Adrenal gland (tissue), 5 donors: Measurements from ENCODE around the gene MAML3.

Source experiments
- POLR2A ChIP-seq, 2 donors: fragments of 450-650 bp; IDR thresholded peaks; one replicate each; pipeline ENCODE4 v1.6.1; 2017; ENCODE audit warnings: antibody characterized with exemption in 2 of 2, mild to moderate bottlenecking in 2 of 2, moderate library complexity in 1 of 2
- TF ChIP-seq, protein P1 (sequence below), 6 experiments: fragments of 450-650 bp in 4 of 6; fragments of 200-600 bp in 2 of 6; sonication (generic) in 1 of 6; IDR thresholded peaks; 1 replicate in 5 of 6; 2 replicates in 1 of 6; pipeline versions ENCODE4 v1.5.1 to v1.8.0; 2016 to 2021; ENCODE audit warnings: antibody characterized with exemption in 6 of 6, mild to moderate bottlenecking in 2 of 6, moderate library complexity in 1 of 6
- donor health status: DM: no; HTN: no; CAD: no.

DNA sequence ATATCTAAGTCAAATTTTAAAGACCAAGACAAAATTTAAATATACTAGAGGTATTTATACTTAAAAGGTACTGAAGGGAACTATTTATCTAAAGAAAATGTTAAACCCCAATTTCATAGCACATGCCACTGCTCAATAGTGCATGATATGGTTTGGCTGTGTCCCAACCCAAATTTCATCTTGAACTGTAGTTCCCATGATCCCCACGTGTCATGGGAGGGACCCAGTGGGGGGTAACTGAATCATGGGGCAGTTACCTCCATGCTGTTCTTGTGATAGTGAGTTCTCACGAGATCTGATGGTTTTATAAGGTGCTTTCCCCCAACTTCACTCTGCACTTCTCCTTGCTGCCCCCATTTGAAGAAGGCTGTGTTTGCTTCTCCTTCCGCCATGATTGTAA, 32.3 kb downstream of the MAML3 start:
- TF ChIP-seq, protein P1, sequence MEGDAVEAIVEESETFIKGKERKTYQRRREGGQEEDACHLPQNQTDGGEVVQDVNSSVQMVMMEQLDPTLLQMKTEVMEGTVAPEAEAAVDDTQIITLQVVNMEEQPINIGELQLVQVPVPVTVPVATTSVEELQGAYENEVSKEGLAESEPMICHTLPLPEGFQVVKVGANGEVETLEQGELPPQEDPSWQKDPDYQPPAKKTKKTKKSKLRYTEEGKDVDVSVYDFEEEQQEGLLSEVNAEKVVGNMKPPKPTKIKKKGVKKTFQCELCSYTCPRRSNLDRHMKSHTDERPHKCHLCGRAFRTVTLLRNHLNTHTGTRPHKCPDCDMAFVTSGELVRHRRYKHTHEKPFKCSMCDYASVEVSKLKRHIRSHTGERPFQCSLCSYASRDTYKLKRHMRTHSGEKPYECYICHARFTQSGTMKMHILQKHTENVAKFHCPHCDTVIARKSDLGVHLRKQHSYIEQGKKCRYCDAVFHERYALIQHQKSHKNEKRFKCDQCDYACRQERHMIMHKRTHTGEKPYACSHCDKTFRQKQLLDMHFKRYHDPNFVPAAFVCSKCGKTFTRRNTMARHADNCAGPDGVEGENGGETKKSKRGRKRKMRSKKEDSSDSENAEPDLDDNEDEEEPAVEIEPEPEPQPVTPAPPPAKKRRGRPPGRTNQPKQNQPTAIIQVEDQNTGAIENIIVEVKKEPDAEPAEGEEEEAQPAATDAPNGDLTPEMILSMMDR (IDR thresholded peaks at IDR 0.05): no peak
- TF ChIP-seq POLR2A (IDR thresholded peaks at IDR 0.05): no peak
